K562 (cell line): Measurements from ENCODE around the gene PRKCE. TPM values are rescaled to one million over a fixed set of nuclear protein-coding genes. Genes with fewer than 3 reads are reported as not detected.

Experiments
- ATAC-seq: fragments of 200-7000 bp; cut with Tn5 transposase; 3 replicates; pipeline ENCODE4 v1.9.1; 2020; ENCODE audit warnings: moderate library complexity
- BruUV-seq: library from RNA; stranded (reverse); fragments of 400-500 nt; replicated peaks from 2 replicates; lab custom pipeline; 2021; lab: Mats Ljungman, UMichigan
- CTCF ChIA-PET: fragments of 300-600 bp; formaldehyde crosslinking; extraction: SDS; loops from one replicate; lab custom pipeline; 2021; ENCODE audit warnings: low intra/inter-chr PET ratio; lab: Yijun Ruan, JAX
- POLR2A ChIA-PET: fragments of 300-600, 350-650 bp; sonication (Branson Sonifier 250); formaldehyde crosslinking; extraction: SDS; loops from one replicate; lab custom pipeline; 2021; ENCODE audit warnings: antibody characterized with exemption, inconsistent platforms; lab: Yijun Ruan, JAX
- DNase-seq, 4 experiments: peaks; one replicate each; pipeline versions ENCODE4 v3.0.0 to v3.0.0-alpha.2; 2011 to 2018; ENCODE audit warnings: low spot score in 3 of 4, mixed read lengths in 3 of 4; ENCODE audit errors: extremely low read depth in 1 of 4
- FAIRE-seq: peaks from 2 replicates; lab custom pipeline; 2011; peaks lifted over from hg19 to GRCh38; lab: Jason Lieb, UNC
- H2AFZ ChIP-seq: 2 replicates; pipeline ENCODE4 v1.6.0; 2011; ENCODE audit warnings: low read depth, low read length, control low read depth, inconsistent platforms
- H3K27ac ChIP-seq: fragments of 200-600 bp; 3 replicates; pipeline ENCODE4 v1.8.0; 2011; ENCODE audit warnings: low read depth, mild to moderate bottlenecking, control low read depth, inconsistent platforms, low read length, moderate library complexity, mixed read lengths; ENCODE audit errors: extremely low read depth
- H3K27me3 ChIP-seq, 2 experiments: fragments of 300-600 bp in 1 of 2; 2 replicates in 1 of 2; 3 replicates in 1 of 2; pipeline versions ENCODE4 v1.6.0 to v1.8.0; 2011; ENCODE audit warnings: inconsistent platforms in 2 of 2, low read length in 2 of 2, mild to moderate bottlenecking in 1 of 2, mixed read lengths in 1 of 2, moderate library complexity in 1 of 2; ENCODE audit not compliant: control insufficient read depth in 2 of 2, insufficient read depth in 2 of 2
- H3K36me3 ChIP-seq: fragments of 300-600 bp; 3 replicates; pipeline ENCODE4 v1.8.0; 2011; ENCODE audit warnings: mild to moderate bottlenecking, low read length, inconsistent platforms; ENCODE audit not compliant: control insufficient read depth, insufficient read depth
- H3K4me1 ChIP-seq, 2 experiments: fragments of 200-600 bp in 1 of 2; replicated peaks in 1 of 2; 2 replicates in 1 of 2; 3 replicates in 1 of 2; pipeline versions ENCODE4 v1.5.1 to v1.8.0; 2011; ENCODE audit warnings: inconsistent platforms in 2 of 2, low read length in 2 of 2, mild to moderate bottlenecking in 1 of 2, mixed read lengths in 1 of 2, moderate library complexity in 1 of 2; ENCODE audit not compliant: control insufficient read depth in 2 of 2, insufficient read depth in 2 of 2
- H3K4me2 ChIP-seq: 2 replicates; pipeline ENCODE4 v1.6.1; 2011; ENCODE audit warnings: low read length, control low read depth, inconsistent platforms, mixed read lengths; ENCODE audit not compliant: insufficient read depth
- H3K4me3 ChIP-seq: fragments of 200-600 bp; sonication (generic), shearing (Covaris generic); 2 replicates; pipeline ENCODE4 v1.5.1; 2016; ENCODE audit warnings: control low read depth, inconsistent platforms
- H3K79me2 ChIP-seq: fragments of 200-600 bp; 3 replicates; pipeline ENCODE4 v1.8.0; 2011; ENCODE audit warnings: low read length, inconsistent platforms; ENCODE audit not compliant: control insufficient read depth, insufficient read depth
- H3K9ac ChIP-seq, 2 experiments: 2 replicates each; pipeline versions ENCODE4 v1.6.0 to v1.6.1; 2011; ENCODE audit warnings: low read depth in 2 of 2, low read length in 2 of 2, control low read depth in 1 of 2, inconsistent platforms in 1 of 2, mild to moderate bottlenecking in 1 of 2, mixed read lengths in 1 of 2; ENCODE audit not compliant: insufficient read depth in 1 of 2
- H3K9me1 ChIP-seq: one replicate; pipeline ENCODE4 v1.6.0; 2011; ENCODE audit warnings: inconsistent platforms, mild to moderate bottlenecking, low read length, moderate library complexity; ENCODE audit not compliant: control insufficient read depth, insufficient read depth
- H3K9me3 ChIP-seq: replicated peaks from 2 replicates; pipeline ENCODE4 v1.5.1; 2011; ENCODE audit warnings: low read depth, low read length, inconsistent platforms; ENCODE audit not compliant: control insufficient read depth, insufficient read depth
- H4K20me1 ChIP-seq: replicated peaks from 2 replicates; pipeline ENCODE4 v1.6.1; 2011; ENCODE audit warnings: low read length, inconsistent platforms, mixed read lengths; ENCODE audit not compliant: control insufficient read depth, insufficient read depth
- CHD1 ChIP-seq: fragments of 200-600 bp; sonication (generic); IDR thresholded peaks from one replicate; pipeline ENCODE4 v1.6.1; 2012; ENCODE audit warnings: mild to moderate bottlenecking, moderate library complexity, low read length, inconsistent platforms
- MAX ChIP-seq: sonication (generic); formaldehyde crosslinking; IDR thresholded peaks from 2 replicates; pipeline ENCODE4 v1.9.0; 2022; ENCODE audit warnings: mild to moderate bottlenecking, missing genetic modification reagents
- POLR2AphosphoS2 ChIP-seq: IDR thresholded peaks from 2 replicates; pipeline ENCODE4 v1.6.1; 2012; ENCODE audit warnings: low read length, improper control_type of control experiment
- RFX1 ChIP-seq: fragments of 450-650 bp; IDR thresholded peaks from 2 replicates; pipeline ENCODE4 v1.6.1; 2016; ENCODE audit warnings: mild to moderate bottlenecking, moderate library complexity
- ZNF316 ChIP-seq: fragments of 450-650 bp; IDR thresholded peaks from 2 replicates; pipeline ENCODE4 v1.6.1; 2016
- ZNF398 ChIP-seq: fragments of 250-450 bp; sonication (Bioruptor Pico); IDR thresholded peaks from 2 replicates; pipeline ENCODE4 v1.8.0; 2021; ENCODE audit warnings: moderate library complexity, mild to moderate bottlenecking, inconsistent platforms
- WGBS: fragments of 100-300 bp; shearing (Covaris generic); methylation state at CpG from one replicate; pipeline ENCODE4 v1.1.6; 2016; ENCODE audit warnings: low coverage, mixed read lengths; ENCODE audit not compliant: insufficient coverage; ENCODE audit errors: missing lambda C conversion rate; 5-methylcytosine and 5-hydroxymethylcytosine counted together
- in situ Hi-C: fragments of 300-500 bp; cut with MboI; formaldehyde crosslinking; loops from 4 replicates; pipeline ENCODE4 v1.15.0; 2018; ENCODE audit warnings: inconsistent platforms, mixed read lengths
- intact Hi-C: fragments of 100-400 bp; cut with micrococcal nuclease; formaldehyde crosslinking; loops from 2 replicates; pipeline ENCODE4 v1.14.2; 2022
- polyA plus RNA-seq, 8 experiments: library from polyadenylated mRNA; depleted of rRNA in 4 of 8; stranded (reverse) in 5 of 8; unstranded in 3 of 8; fragments of >200 nt; fragmentation: Nextera tagmentation in 2 of 8; fragmentation: Illumina TruSeq in 1 of 8; extraction: Ambion mirVana in 2 of 8; extraction: Trizol in 1 of 8; gene quantifications; 2 replicates each; pipeline versions ENCODE4 v1.2.1 to v1.2.3, GENCODE V29; 2011 to 2014; ENCODE audit warnings: inconsistent platforms in 1 of 8, missing spikeins in 1 of 8
- total RNA-seq, 7 experiments: library from RNA; depleted of rRNA in 6 of 7; stranded (reverse); fragments of >200 nt in 6 of 7; fragmentation: Illumina TruSeq in 2 of 7; extraction: Trizol in 2 of 7; gene quantifications; 2 replicates each; pipeline versions ENCODE4 v1.2.1 to v1.2.3, GENCODE V29; 2011 to 2021; ENCODE audit warnings: low replicate concordance in 1 of 7

Gene PRKCE
- total and polyA plus RNA-seq, 9 of the 15 experiments (the other 6 are each of a cell fraction or from before 2014, with no cell fraction given) = 0.06 to 1.0 (median 0.22) TPM; not detected in 1

DNA sequence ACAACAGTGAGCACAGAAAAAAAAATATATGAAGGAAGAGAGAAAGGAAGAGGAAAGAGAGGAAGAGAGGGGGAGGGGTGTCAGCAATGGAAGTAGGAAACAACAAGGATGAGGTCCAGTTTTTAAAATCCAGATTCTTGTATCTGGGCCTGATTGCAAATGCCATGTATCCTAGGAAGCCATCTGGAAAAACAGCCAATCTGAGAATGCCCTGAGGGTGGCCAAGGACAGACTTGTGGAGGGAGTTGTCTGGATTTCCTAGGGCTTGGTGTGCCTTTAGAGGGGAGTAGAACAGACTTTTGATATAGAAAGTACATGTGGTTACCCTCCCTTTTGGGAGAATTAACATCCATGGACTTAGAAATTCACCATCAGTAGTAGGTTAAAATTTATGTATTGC, 47.1 kb downstream of the PRKCE start:
- Histone ChIP-seq H3K4me2 (no peak overlapping the region), H3K9me3 (no peaks in the 10 kb centered on the region), H3K79me2 (no peaks in the 10 kb centered on the region), H3K4me1 (no peaks in the 10 kb centered on the region), H4K20me1 (no peaks in the 10 kb centered on the region; the same call in 1 of the 2 replicates), H3K9ac (no peak overlapping the region), H3K27me3 (peaks cover 5 to 46% of the 10 kb centered on the region in 2 experiments), H3K9me1 (no peaks in the 10 kb centered on the region), H3K4me3 (no peak overlapping the region), H3K36me3 (no peaks in the 10 kb centered on the region), H3K27ac (no peak overlapping the region), H2AFZ (no peak overlapping the region)
- no TSS peak for BruUV-seq
- intact Hi-C loops = no loop called here
- in situ Hi-C loops = no loop called here
- no peak for DNase-seq
- FAIRE-seq = no peak
- CTCF ChIA-PET = no interaction called here
- no peak for ATAC-seq
- TF ChIP-seq ZNF316 (no peak), ZNF398 (CRISPR knock-in tag) (no peak)
- POLR2A ChIA-PET = no interaction called here

DNA sequence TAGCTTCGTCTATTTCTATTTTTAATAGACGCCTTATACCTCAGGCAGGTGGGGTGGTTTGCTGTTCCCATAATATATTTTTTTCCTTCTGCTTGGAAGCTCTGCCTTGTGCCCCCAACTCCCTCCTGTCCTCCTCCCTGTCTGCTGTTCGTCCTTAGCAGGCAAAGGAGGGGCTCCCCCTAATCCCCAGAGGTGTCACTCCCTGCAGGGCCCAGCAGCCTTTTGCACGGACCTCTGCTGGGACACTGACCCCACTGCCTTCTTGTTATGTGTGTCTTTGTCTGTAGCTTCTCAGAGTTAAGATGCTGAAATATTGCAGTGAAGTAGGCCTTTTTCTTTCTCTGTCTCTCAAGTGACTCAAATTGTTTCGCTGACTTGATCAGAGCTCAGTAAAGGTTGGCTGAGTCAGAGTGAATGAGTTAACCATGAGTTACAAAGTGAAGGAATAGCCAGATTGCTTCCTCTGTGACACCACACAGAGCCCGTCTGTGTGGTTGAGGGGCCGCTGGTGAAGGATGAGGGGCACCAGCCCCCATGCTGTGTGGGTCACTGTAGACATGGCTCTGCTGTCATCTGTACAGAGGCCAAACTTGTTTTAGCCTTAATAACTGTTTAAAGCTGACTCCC, 47.7 kb downstream of the PRKCE start:
- ChIA-PET CTCF (no interaction called here), POLR2A (no interaction called here)
- in situ Hi-C loops = no loop called here
- Histone ChIP-seq H3K79me2 (no peaks in the 10 kb centered on the region), H3K9me3 (no peaks in the 10 kb centered on the region)
- TF ChIP-seq POLR2AphosphoS2 (no peak), CHD1 (no peak), RFX1 (no peak), MAX (CRISPR knock-in tag) (no peak)
- TF ChIP-seq, all 486 proteins: peak for 0
- ATAC-seq (no peak), FAIRE-seq (no peak), DNase-seq (no peak)
- whole genome bisulfite sequencing = 4% methylated on average over 7 of the region's 7 CpGs
- peaks cover 3 to 43% of the 10 kb centered on the region in 2 experiments for H3K27me3 ChIP-seq
- no peaks in the 10 kb centered on the region for H3K4me1 ChIP-seq
- no peaks in the 10 kb centered on the region; the same call in 1 of the 2 replicates for H4K20me1 ChIP-seq
- no peak overlapping the region for H2AFZ ChIP-seq
- no TSS peak for BruUV-seq
- H3K36me3 ChIP-seq = no peaks in the 10 kb centered on the region
- H3K27ac ChIP-seq = no peak overlapping the region
- intact Hi-C loops = no loop called here
- H3K4me3 ChIP-seq = no peak overlapping the region
- no peak overlapping the region for H3K9ac ChIP-seq
- H3K4me2 ChIP-seq = no peak overlapping the region
- H3K9me1 ChIP-seq = no peaks in the 10 kb centered on the region
